Activated CD4-positive, alpha-beta T cell treated with anti-CD3 and anti-CD28 coated beads, Interleukin-2, Interleukin-6, amounts not matched to agents 100 ng/mL and 50 ng/mL, durations not matched to agents 16 hours and 8 hours (primary cell): ENCODE measurements around the gene RASGEF1C.

Experiments used
- DNase-seq: peaks from one replicate; pipeline ENCODE4 v3.0.0-alpha.2; 2020

The RASGEF1C gene

DNA sequence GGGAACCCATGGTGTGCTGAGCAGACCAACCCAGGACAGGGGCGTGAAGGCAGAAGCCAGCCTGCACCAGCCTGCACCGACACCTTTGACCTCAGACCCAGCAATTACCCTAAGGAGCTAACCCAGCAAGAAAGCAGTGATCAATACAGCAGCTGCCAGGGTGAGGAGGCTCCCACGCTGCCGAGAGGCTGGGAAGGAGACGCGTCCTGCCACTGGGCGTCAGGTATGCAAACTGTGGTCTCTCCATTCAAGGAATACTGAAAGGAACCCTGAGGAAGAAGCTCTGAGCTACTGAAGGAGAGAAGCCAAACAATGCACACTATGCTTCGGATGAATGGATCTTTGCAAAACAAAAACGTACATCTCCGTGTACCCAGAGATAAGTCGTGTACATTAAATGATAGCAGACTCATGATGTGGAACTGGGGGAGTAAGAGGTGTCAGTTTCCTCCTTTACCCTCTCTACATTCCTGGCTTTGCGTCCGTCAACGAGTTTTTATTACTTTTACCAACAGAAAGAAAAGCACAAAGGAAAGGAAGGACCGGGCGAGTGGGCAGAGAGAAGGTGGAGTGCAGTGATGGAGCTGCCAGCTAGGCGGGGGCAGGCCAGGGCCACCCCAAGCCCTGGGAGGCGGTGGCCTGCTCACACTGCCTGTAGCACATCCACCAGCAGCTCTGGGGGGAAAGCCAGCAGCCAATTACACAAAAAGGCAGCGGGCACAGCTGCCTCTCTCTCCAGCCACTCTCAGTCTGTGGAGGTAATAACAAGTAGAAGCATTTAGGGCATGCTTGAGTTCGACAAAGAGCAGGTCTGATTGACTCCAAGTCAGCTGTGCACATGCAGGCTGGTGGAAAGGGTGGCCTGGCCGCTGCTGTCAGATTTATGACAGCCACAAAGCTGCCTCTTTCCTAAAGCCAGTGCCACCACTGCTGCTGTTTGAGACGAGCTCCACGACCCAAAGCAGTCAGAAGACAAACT, 29.3 kb downstream of the RASGEF1C start:
- DNase-seq: no peak

DNA sequence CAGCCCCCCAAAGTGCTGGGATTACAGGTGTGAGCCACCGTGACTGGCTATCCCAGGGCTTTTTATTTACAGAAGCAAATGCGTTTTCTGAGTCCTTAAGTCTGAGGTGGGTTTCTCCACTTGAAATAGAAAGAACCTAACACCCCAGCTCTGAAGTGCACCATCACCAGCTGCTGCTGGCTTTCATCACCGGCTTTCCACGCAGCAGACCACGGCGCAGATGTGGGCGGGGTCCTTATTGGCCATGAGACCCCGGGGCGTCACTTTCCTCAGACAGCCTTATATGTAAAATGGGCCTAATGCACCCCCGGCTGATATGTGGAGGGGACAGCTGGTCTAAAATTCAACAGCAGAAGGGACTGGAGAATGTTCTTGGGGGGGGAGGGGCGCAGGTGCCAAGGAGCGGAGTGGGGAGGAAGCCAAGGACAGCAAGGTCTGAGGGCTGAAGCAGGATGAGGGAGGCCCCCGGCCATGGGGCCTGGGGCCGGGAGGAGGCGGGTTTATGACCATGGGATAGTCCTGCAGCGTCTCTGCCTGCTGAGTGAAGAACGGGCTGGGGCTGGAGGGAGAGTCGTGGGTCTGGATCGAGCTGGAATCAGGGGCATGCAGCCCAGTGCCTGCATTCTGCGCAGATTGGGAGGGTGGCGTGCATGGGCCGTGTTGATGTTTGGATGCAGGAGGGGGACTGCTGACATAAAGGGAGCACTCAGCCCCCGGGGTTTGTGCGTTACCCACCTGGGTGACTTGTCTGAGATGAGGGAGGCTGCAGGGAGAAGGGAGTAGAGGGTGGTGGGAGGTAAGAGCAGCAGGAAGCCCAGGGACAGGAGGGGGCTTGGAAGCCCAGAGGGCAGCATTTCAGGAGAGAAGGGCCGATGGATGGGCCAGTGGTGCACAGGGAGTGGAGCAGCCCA, 30.2 kb downstream of the RASGEF1C start:
- no peak for DNase-seq

DNA sequence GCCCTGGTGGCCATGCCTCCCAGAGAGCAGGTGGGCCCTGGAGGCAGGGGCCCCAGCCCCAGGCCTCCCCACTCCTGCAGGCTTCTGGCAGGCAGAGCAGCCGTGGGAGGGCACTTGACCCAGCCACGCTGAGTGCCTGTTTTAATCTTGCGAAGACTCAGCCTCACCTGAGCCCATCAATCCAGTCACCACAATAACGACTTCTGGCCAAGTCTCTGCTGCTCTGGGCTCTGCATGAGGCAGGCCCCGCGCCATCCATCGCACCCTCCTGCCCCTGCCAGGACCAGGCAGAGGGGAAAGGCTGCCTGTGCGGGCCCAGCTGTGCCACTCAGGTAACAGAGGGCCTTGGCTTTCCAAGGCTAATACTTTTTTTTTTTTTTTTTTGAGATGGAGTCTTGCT, 32.8 kb downstream of the RASGEF1C start:
- no peak for DNase-seq

DNA sequence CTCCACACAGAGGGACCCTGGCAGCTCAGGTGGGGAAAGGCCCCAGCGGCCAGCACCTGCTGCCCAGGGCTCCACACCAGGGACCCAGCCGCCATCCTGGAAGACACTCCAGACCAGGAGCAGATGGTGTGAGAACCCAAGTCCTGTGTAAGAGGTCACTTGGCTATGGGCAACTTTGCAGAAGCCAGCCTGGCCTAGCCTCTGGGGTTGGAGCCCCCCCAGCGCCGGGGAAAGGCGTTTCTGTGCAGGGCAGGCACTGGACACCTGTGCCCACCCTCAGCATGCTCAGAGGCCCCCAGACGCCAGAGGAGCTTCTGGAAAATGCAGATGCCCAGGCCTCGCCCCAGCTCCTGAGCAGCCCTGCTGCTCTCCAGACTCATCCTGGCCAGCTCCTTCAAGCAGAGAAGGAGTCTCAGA, 34.0 kb downstream of the RASGEF1C start:
- no peak for DNase-seq

DNA sequence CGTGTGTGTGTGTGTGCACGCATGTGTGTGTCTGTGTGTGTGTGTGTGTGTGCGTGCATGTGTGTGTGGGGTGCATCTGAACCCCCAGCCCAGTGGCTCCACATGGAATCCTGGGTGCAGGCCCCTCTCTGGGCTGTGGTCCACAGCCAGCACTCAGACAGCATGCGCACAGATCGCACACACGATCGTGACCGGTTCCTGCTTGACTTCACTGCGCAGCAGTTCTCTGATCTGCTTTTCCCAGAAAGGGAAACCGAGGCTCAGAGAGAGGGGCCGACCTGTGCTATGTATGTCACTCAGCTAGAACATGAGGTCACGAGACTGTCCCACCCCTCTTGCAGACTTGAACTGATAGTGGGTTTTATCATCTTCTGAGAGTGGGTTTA, 34.4 kb downstream of the RASGEF1C start:
- DNase-seq: no peak

DNA sequence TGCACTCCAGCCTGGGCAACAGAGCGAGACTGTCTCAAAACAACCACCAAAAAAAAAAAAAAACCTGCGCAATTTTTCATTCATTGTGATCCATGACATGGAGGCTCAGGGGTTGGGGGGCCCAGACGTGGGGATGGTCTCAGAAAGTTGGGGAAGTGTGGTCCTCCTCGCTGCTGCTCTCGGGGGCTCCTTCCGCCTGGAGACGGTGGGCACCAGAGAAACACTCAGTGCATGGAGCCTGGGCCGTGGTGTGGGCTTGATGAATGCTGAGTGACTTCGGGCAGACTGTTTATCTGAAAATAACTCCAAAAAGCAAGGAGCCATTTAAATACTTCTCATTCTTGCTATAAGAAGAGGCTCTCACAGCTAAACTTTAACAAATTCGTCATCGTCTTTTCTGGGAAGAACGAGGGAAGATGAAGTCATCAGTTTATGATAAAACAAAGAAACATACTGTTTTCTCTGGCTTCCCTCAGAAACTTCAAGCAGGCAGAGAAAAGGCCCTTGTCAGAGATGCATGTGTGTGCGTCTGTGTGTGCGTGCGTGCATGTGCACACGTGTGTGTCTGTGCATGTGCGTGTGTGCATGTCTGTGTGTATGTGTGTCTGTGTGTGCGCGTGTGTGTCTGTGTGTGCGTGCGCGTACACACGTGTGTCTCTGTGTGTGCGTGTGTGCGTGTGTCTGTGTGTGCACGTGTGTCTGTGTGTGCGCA, 35.0 kb downstream of the RASGEF1C start:
- DNase-seq: no peak

DNA sequence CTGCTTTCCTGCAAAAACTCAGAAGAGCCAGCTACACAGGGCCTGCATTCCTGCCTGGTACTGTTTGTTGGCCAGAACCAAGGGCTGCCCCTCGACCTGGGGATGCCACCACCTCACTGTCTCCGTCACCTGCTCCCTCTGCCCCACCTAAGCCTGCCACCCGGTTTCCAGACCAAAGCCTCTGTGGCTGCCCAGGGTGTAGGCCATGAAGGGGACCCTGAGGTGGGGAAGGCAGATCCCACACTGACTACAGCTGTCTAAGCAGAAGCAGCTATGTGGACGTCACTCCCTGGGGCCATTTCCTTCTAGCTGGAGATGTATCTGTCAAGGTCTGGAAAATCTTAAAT, 35.8 kb downstream of the RASGEF1C start:
- no peak for DNase-seq

DNA sequence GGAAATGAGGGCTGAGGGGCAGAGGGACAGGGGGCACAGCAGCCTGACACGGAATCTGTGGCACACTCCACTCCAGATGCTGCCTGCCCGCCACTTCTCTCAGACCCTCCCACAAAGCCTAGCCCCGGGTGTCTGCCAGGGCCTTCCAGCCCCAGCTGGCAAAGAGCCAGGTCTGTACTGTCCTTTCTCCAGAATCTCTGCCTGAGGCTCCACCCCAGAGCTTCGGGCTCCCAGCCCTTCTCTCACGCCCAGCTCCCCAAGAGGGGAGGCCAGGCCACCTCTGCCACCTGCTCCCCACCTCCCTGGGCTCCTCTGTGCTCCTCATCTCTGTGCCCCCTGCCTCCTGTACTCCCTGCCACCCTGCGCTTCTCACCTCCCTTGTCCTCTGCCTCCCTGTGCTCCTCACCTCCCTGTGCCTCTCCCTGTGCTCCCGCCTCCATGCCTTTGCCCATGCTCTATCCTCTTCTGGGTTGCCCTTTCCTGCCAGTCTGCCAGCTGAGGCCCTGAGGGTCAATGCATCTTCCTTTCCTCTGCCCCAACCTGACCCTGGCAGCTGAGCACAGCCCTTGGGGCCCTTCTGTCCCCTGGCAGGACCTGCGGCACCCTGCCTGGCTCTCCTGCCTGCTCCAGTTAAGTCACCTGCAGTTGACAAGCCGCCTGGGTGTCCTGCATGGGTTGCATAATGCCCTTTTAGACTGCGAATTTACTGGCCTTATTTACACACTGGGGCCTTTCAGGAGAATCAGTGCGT, 36.4 kb downstream of the RASGEF1C start:
- no peak for DNase-seq

DNA sequence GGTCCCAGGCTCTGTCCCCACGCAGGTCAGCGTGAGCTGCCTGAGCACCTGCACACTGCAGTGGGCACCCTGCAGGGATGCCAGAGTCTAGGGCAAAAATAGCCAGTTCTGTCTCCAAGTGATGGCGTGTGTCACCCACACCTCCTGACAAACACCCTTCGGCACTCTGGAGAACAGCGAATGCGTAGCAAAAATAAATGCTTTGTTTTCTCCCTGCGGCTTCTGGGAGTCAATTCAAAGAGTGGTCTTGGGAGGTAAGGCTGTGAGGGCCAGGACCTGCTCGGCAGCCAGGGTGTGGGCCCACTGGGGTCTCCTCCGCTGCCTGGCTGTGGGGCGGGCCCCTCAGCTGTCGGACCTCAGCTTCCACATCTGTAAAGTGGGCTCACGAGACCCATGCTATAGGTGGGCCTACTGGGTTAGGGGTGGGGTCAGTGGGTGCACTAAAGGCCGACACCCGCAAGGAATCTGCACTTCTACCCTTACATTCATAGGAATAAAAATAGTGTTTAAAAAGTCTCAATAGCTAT, 37.4 kb downstream of the RASGEF1C start:
- no peak for DNase-seq

DNA sequence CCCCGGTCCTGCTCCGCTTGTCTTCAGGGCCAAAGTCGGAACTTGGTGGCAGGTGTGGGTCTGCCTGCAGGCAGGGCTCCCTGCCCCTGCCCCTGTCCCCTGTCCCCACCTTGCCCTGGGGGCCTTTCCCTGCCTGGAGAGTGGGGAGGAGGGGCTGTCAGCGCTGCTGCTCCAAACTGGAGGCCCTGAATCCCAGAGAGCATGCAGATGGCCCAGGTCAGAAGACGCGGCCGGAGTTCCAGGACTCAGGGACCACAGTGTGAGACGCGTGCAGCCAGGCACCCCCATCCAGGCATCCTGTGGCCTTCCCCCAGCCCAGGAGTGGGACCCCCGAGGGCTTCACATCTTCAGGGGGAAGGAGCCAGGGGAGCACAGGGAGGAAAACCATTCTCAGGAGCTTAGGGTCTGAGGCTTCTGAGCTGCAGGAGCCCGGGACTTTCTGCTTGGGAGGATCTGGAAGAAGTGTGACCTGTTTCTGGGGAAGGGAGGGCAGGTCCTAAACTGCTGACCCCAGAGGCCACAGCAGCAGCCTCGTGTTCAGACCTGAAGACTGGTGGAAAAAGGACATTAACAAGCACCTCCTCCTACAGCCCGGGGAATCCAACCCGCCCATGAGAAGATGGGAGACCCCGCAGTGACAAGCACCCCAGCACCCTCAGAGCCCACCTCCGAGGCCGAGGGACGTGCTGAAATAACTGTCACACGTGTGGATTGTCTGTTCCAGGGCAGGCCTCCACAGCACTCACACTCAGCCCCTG, 38.0 kb downstream of the RASGEF1C start:
- no peak for DNase-seq

DNA sequence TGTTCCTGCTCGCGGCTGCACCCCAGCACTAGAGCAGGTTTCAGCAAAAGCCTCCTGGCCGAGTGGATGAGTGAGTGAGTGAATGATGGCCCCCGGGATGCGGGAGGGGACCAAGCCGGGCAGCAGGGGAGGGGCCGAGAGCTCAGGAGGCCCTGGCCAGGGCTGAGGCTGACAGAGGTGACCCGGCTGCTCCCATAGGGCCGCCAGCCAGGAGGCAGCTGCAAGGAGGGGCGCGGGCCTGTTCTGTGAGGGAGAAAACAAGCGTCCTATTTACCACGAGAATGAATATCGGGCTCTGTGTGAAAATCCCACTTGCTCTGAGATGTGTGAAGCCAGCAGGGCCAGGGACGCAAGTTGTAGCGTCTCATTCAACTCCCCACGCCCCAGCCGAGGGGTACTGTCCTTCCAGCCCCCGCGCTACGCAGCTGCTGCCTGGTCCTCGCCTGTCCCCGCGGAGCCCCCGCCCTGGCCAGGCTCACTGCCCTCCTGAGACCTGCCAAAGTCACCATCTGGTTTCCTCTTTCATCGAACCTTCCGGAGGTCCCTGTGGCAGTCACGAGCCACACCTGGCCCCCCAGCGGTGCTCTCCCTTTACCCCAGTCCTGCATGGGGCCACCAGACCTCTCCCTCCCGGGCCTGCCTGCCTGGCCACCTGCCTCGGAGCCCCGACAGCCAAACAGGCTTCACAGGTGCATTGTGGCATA, 38.8 kb downstream of the RASGEF1C start:
- DNase-seq: no peak

DNA sequence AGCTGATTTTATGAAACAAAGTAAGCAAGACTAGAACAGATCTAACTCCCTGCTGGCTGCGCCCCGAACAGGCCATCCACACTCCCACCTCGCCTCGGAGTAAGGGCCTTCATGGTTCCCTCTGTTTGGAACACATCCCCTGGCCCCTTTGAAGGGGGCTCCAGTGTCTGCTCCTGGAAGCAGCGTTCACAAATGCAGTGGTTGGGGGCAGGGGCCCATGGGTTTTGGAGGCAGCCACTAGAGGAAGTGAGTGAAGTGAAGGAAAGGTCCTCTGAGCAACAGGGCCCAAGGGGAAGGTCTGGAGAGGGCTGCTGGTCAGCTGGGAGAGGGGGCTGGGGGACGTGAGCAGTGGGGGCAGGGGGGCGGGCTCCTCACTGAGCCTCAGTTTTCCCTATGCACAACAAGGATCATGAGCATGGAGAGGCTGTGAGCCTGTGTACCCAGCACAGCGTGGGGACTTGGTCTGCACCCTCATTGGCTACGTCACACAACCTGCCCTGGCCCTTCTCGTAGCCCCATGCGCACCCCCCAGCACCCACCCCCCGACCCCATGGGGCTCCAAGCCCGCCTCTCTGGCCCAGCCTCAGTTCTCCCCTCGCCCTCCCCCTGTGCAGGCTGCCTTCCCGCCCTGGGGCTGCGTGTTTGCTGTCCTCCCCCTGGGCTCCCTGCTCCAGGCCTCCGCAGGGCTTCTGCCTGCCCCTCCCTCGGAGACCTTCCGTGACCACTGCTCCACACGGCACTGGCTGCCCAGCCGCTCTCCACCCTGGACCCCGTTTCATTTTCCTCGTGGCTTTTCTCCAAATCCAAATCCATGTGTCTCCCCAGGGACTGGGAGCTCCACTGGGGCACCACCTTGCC, 39.5 kb downstream of the RASGEF1C start:
- no peak for DNase-seq

DNA sequence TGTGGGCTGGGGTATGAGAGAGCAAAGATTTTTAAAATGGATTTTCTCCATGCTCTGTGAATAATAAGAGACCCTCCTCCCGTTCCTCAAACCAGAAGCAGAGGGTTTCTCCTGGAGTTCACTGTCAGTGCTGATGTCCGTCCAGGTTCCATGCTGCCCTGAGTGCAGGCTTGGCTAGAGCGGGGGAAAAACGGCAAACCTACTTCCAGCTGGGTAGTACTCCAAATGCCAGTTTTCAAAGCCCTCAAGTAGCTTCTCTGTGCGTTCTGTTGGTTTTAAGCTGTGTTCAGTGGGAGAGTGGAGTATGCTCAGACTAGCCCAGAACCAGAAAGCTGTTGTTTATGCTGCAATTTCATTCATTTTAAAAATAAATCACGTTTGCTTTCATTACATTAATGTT, 40.3 kb downstream of the RASGEF1C start:
- DNase-seq: no peak

DNA sequence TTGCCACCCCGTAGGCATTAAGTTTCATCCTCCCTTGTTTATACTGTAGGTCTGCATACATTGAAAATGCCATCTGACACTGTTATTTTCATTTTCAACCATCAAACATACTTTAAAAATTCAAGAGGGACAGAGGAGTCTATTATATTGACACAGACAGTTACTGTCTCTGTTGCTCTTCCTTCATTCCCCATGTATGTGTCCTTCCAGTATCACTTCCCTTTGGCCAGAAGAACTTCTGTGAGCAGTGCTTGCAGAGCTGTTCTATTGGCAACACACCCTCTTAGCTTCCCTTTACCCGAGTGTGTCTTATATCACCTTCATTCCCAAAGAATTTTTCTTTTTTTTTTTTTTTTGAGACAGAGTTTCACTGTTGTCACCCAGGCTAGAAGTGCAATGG, 42.8 kb downstream of the RASGEF1C start:
- no peak for DNase-seq

DNA sequence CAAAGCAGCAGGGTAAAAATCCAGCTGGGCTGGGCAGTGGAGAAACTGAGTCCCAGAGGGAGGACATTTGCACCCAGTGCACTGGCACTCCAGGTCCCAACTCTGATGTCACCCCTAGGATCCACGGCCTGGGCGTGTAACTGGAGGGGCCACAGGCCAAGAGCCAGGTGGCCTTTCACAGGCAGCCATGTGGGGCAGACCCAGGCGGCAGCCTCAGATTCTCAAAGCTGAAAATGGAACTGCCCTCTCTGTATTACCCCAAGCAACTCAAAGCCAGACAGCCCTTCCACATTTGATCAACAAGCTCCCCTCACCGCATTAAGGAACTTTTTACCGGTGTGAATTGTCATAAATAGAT, 46.7 kb downstream of the RASGEF1C start:
- no peak for DNase-seq

DNA sequence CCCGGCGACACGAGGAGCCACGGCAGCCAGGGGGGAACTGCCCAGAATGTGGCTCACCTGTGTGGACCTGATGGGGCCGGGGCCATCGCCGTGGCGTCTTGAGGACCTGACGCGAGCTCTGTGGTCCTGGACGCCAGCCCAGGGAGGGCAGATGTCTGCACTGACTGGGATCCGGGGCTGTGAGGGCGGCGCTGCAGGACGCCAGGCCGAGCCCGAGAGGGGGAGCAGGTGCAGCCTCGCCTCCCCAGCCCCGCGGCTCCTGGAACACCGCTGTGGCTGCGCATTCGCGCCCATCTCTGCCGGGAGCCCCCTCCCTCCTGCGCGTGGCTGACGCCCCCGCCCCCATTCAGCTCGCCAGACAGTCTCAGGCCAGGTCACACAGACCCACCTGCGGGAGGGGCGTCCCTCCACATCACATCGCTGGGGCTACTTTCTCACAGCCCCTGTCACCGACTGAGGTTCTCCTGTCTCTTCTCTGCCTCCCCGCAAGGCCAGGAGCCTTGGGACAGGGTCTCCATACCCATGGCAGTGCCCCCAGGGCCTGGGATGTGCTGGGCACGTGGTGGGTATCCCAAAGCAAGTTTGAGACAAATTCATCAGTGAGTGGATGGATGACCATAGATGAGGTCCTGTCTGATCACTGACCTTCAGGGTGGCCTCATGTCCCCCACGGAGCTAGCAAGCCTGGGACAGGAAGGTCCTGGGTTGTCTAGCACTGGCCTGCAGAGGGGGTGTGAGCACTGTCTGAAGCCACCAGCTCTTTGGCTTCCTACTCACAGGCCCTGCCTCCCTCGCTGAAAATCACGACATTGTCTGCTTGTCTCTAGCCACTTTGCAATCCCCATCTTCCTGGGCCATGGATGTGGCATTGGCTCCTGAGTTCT, 47.3 kb downstream of the RASGEF1C start:
- DNase-seq: no peak

DNA sequence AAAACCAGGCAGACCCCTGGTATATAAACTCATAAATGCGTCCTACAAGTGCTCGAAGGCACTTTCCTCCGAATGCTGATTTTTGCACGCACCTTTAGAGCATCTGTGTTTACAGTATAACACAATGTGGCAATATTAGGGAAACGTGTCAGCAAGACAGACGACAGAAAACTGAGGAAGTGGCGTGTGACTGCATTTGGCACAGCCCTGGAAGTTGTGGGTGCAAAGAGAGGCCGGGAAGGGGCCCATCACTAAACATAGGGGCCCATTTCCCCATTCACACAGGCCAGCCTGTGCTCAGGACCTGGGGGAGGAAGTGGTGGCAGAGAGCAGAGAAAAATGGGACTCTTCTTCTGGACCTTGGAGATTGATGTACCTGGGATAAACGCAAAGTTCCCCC, 48.2 kb downstream of the RASGEF1C start:
- no peak for DNase-seq

DNA sequence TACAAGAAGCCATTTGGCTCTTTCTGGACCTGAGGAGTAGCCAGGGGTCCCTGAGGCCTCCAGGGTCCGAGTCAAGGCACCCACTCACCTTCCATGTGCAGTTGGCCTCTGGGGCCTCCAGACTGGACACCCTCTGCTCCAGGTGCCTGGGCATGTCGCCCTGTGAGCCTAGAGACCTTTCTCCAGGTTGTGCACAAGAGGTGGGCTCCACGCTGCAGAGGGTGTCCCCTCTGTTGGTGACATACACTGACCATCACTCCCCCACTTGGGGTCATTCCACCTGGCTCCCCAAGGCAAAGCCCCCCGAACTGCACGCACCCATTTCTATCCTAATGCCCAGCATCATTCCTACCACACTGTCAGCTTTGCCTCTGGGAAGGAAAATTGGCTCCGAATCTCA, 48.8 kb downstream of the RASGEF1C start:
- no peak for DNase-seq

DNA sequence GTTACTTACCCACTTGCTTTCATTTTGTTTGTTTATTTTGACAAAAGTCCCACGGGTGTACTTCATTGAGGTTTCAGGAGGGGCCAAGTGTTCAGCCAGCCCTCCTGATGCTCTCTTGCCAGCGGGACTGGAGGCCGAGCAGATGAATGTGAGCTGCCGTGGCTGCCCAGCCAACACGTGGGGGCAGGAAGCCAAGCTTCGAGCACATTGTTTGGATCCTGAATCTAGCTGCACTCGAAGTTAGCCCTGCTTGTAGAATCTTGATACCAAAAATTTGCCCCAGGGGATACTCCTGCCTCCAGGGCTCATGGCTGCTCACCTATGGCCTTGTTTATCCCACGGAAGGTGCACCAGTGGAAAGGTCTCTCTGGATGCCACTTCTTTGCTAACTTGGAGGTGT, 49.3 kb downstream of the RASGEF1C start:
- DNase-seq: no peak
